Activated T-cell treated with anti-CD3 and anti-CD28 coated beads, Interleukin-2, amount 50 U/mL, for 24 hours (primary cell): ENCODE measurements around the gene ARHGAP28.

Source experiments
- DNase-seq: peaks from one replicate; pipeline ENCODE4 v3.0.0-alpha.2; 2020
- H3K27ac Mint-ChIP-seq: 2 replicates; pipeline ENCODE4 v1.8.0; 2020; ENCODE audit warnings: mild to moderate bottlenecking, mixed read lengths
- H3K27me3 Mint-ChIP-seq: 2 replicates; pipeline ENCODE4 v1.8.0; 2020; ENCODE audit warnings: mixed read lengths
- H3K36me3 Mint-ChIP-seq: 2 replicates; pipeline ENCODE4 v1.8.0; 2020; ENCODE audit warnings: low read depth, mixed read lengths
- H3K4me1 Mint-ChIP-seq: 2 replicates; pipeline ENCODE4 v1.8.0; 2020; ENCODE audit warnings: low read depth, mixed read lengths
- H3K4me3 Mint-ChIP-seq: 2 replicates; pipeline ENCODE4 v1.8.0; 2020; ENCODE audit warnings: mild to moderate bottlenecking, moderate library complexity, mixed read lengths
- H3K9me3 Mint-ChIP-seq: 2 replicates; pipeline ENCODE4 v1.8.0; 2020; ENCODE audit warnings: mixed read lengths

Gene ARHGAP28

DNA sequence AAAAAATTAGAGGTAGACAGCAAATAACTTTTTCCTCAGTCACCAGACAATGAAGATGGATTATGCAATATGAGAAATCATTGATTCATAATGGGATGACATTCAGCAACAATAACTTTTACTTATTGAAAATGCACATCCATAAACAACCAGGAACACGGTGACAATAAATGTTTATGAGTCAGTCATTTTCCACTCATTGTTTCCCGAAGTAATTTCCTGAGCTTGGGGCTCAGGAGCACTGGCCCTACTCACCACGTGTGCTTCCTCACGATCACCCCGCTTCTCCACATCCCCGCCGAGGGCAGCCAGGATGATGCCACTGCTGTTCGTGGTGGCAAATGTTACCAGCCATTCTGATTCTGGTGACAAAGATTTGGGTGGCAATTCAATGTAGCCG is 231.8 kb downstream of the ARHGAP28 start:
- Mint-ChIP-seq H3K27ac (no peak overlapping the region), H3K36me3 (no peaks in the 10 kb centered on the region), H3K9me3 (peaks cover 6% of the 10 kb centered on the region), H3K27me3 (no peaks in the 10 kb centered on the region), H3K4me3 (no peak overlapping the region), H3K4me1 (no peaks in the 10 kb centered on the region)
- DNase-seq = no peak

DNA sequence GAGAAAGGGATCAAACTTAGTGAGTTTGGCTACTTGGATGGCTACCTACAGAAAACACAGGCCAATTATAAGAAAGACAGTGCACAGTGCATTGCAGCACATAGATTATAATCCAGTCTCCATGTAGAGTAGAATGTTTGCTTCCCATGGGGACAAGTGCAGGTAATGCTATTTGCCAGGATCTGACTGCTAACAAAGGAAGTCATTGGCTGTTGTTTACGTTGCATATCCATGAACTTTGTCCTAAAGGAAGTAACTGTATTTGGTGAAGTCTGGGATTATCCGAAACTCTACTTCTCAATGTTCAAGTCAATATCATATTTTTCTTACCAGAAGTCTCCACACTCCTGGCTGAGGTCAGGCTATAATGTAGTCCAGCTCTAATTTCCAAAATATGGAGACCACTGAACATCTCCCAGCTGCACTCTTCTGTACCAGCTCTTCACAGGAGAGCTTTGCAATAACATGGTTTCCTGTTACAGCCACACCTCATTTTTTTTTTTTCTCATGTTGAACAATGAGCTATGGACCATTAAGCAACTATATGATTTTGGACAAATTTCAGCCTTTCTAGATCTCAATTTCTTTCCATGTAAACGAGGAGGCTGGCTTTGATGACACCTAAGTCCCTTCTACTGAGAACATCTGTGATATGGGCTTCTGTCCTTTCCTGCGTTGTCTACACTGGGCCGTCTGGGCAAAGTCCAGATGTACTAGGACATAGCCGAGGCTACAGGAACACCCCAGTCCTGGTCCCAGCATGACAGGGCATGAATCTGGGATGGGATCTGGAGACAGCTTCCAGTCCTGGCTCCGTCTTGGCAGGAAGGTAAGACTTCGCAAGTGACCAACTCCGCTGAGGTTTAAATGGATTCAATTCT is 233.3 kb downstream of the ARHGAP28 start:
- H3K4me1 Mint-ChIP-seq = no peaks in the 10 kb centered on the region
- no peak overlapping the region for H3K4me3 Mint-ChIP-seq
- no peak for DNase-seq
- no peak overlapping the region for H3K27ac Mint-ChIP-seq
- no peaks in the 10 kb centered on the region for H3K36me3 Mint-ChIP-seq
- no peaks in the 10 kb centered on the region for H3K27me3 Mint-ChIP-seq
- peaks cover 6% of the 10 kb centered on the region for H3K9me3 Mint-ChIP-seq

DNA sequence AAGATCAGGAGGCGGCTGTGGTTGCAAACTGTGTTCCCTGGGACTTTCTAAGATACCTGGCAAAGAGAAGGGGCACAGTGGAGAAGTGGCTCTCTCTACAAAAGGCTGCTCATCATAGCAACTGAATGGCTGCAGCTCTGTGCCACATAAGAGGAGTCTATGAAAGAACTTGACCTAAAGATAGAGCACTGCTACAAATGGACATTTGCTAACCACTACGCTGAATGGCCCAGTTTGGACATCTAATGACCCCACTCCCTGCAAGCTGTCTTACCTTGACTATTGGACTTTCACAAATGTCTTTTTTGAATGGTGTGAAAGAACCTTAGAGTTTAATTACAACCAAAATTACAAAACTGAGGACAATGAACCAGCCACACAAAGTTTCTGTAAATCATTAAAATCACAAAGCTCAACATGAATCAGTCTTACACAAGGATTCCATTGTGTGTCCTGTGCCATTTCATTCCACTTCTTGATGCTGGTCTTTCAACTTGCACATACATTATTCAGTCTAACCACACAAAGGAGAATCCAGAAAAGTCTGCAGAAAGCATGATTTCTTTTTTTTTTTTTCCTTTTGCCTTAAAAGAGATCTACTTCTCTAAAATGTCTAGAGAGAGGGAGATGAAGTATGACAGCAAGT is 234.1 kb downstream of the ARHGAP28 start:
- H3K9me3 Mint-ChIP-seq = peaks cover 6% of the 10 kb centered on the region
- H3K27ac Mint-ChIP-seq = no peak overlapping the region
- H3K4me1 Mint-ChIP-seq = no peaks in the 10 kb centered on the region
- H3K36me3 Mint-ChIP-seq = no peaks in the 10 kb centered on the region
- no peaks in the 10 kb centered on the region for H3K27me3 Mint-ChIP-seq
- H3K4me3 Mint-ChIP-seq = no peak overlapping the region
- DNase-seq = no peak
